A549 (cell line): ENCODE data around the gene ASMTL. TPM values are rescaled to one million over a fixed set of nuclear protein-coding genes. Genes with fewer than 3 reads are reported as not detected.
A peak's percentile ranks its signal among the peaks of the same experiment; 100 is the strongest.

Experiments used
- ATAC-seq, 2 experiments: fragments of 200-7000 bp in 1 of 2; fragments of >200 bp in 1 of 2; cut with Nextera tagmentation in 1 of 2; cut with Tn5 transposase in 1 of 2; 3 replicates each; pipeline versions ENCODE4 v1.8.0 to v1.9.1; 2018 to 2020; ENCODE audit warnings: mild to moderate bottlenecking in 1 of 2, moderate library complexity in 1 of 2
- CTCF ChIA-PET: fragments of 300-600 bp; sonication (Branson Sonifier 250); formaldehyde crosslinking; extraction: SDS; loops from one replicate; lab custom pipeline; 2021; ENCODE audit warnings: antibody characterized with exemption, inconsistent platforms; lab: Yijun Ruan, JAX
- POLR2A ChIA-PET: fragments of 350-600 bp; formaldehyde crosslinking; extraction: SDS; loops from one replicate; lab custom pipeline; 2021; ENCODE audit warnings: antibody characterized with exemption, inconsistent platforms; lab: Yijun Ruan, JAX
- DNase-seq, 2 experiments: peaks; one replicate each; pipeline versions ENCODE4 v3.0.0 to v3.0.0-alpha.2; 2011 to 2016; ENCODE audit warnings: low read depth in 1 of 2, low spot score in 1 of 2
- FAIRE-seq: peaks from 2 replicates; lab custom pipeline; 2011; peaks lifted over from hg19 to GRCh38; lab: Jason Lieb, UNC
- H3K27ac ChIP-seq, 2 experiments: fragments of >200 bp; sonication (Bioruptor Twin); formaldehyde crosslinking; 3 replicates each; pipeline ENCODE4 v1.5.1; 2016 to 2017
- H3K4me1 ChIP-seq: fragments of >200 bp; sonication (Bioruptor Twin); formaldehyde crosslinking; 3 replicates; pipeline ENCODE4 v1.6.1; 2016
- H3K4me2 ChIP-seq: fragments of >200 bp; sonication (Bioruptor Twin); formaldehyde crosslinking; 3 replicates; pipeline ENCODE4 v1.6.1; 2016
- H3K4me3 ChIP-seq: fragments of >200 bp; sonication (Bioruptor Twin); formaldehyde crosslinking; 3 replicates; pipeline ENCODE4 v1.5.1; 2016
- H3K9me3 ChIP-seq: fragments of >200 bp; sonication (Bioruptor Twin); formaldehyde crosslinking; 3 replicates; pipeline ENCODE4 v1.6.1; 2016
- CBX2 ChIP-seq: fragments of 200-600 bp; sonication (generic); IDR thresholded peaks from 2 replicates; pipeline ENCODE4 v1.6.1; 2016; ENCODE audit warnings: low read depth, mild to moderate bottlenecking, borderline replicate concordance
- CHD2 ChIP-seq: fragments of 150-350 bp; IDR thresholded peaks from 2 replicates; pipeline ENCODE4 v1.6.1; 2014; ENCODE audit warnings: low read length; ENCODE audit not compliant: partially characterized antibody
- EHF ChIP-seq: fragments of 250-450 bp; sonication (Bioruptor Pico); IDR thresholded peaks from 2 replicates; pipeline ENCODE4 v1.5.0; 2020; ENCODE audit warnings: mild to moderate bottlenecking
- ESRRA ChIP-seq: fragments of 150-350 bp; IDR thresholded peaks from 2 replicates; pipeline ENCODE4 v1.6.1; 2014; ENCODE audit warnings: mild to moderate bottlenecking, low read length, borderline replicate concordance
- FOXS1 ChIP-seq: fragments of 250-450 bp; sonication (Bioruptor Pico); IDR thresholded peaks from 2 replicates; pipeline ENCODE4 v1.5.0; 2020; ENCODE audit warnings: mild to moderate bottlenecking, moderate library complexity
- GATA3 ChIP-seq: IDR thresholded peaks from 2 replicates; pipeline ENCODE4 v1.6.1; 2012; ENCODE audit warnings: borderline replicate concordance
- MAFK ChIP-seq: fragments of 450-650 bp; IDR thresholded peaks from 2 replicates; pipeline ENCODE4 v1.6.1; 2014; ENCODE audit not compliant: partially characterized antibody
- MAZ ChIP-seq: fragments of 150-350 bp; IDR thresholded peaks from 2 replicates; pipeline ENCODE4 v1.6.1; 2014; ENCODE audit warnings: antibody characterized with exemption, low read depth, low read length, borderline replicate concordance
- NFE2L2 ChIP-seq: fragments of 150-350 bp; conservative IDR thresholded peaks from 2 replicates; pipeline ENCODE4 v1.6.1; 2014; ENCODE audit warnings: low read length
- NPAS2 ChIP-seq: fragments of 250-450 bp; sonication (Bioruptor Pico); IDR thresholded peaks from 2 replicates; pipeline ENCODE4 v1.8.0; 2022; ENCODE audit warnings: mild to moderate bottlenecking, moderate library complexity, borderline replicate concordance
- PBX3 ChIP-seq: IDR thresholded peaks from 2 replicates; pipeline ENCODE4 v1.6.1; 2012
- POLR2A ChIP-seq: IDR thresholded peaks from 2 replicates; pipeline ENCODE4 v1.6.1; 2012; ENCODE audit warnings: mild to moderate bottlenecking, low read length
- POLR2AphosphoS2 ChIP-seq: conservative IDR thresholded peaks from 2 replicates; pipeline ENCODE4 v1.6.1; 2012; ENCODE audit warnings: low read length, improper control_type of control experiment, inconsistent platforms
- RAD21 ChIP-seq, 2 experiments: fragments of >200 bp in 1 of 2; sonication (Bioruptor Twin) in 1 of 2; formaldehyde crosslinking in 1 of 2; IDR thresholded peaks in 1 of 2; conservative IDR thresholded peaks in 1 of 2; 2 replicates in 1 of 2; 3 replicates in 1 of 2; pipeline ENCODE4 v1.6.1; 2012 to 2018; ENCODE audit warnings: inconsistent platforms in 1 of 2
- RARB ChIP-seq: fragments of 250-450 bp; sonication (Bioruptor Pico); IDR thresholded peaks from 2 replicates; pipeline ENCODE4 v1.8.0; 2021; ENCODE audit warnings: mild to moderate bottlenecking, moderate library complexity
- RFX5 ChIP-seq: fragments of 450-650 bp; IDR thresholded peaks from 2 replicates; pipeline ENCODE4 v1.7.1; 2014; ENCODE audit warnings: antibody characterized with exemption, mild to moderate bottlenecking, moderate library complexity
- SMC3 ChIP-seq: fragments of >200 bp; sonication (Bioruptor Twin); formaldehyde crosslinking; IDR thresholded peaks from 3 replicates; pipeline ENCODE4 v1.6.1; 2018; ENCODE audit warnings: inconsistent platforms
- SREBF2 ChIP-seq: fragments of 450-650 bp; IDR thresholded peaks from 2 replicates; pipeline ENCODE4 v1.6.1; 2014; ENCODE audit warnings: mild to moderate bottlenecking, moderate library complexity
- TFCP2L1 ChIP-seq: fragments of 250-450 bp; sonication (Bioruptor Pico); IDR thresholded peaks from 2 replicates; pipeline ENCODE4 v1.5.0; 2021; ENCODE audit warnings: mild to moderate bottlenecking
- TP53 ChIP-seq: fragments of 250-450 bp; sonication (Bioruptor Pico); IDR thresholded peaks from 2 replicates; pipeline ENCODE4 v1.5.0; 2021; ENCODE audit warnings: mild to moderate bottlenecking, moderate library complexity
- ZC3H11A ChIP-seq: fragments of 450-650 bp; IDR thresholded peaks from 2 replicates; pipeline ENCODE4 v1.6.1; 2014; ENCODE audit warnings: antibody characterized with exemption, mild to moderate bottlenecking
- ZFP36 ChIP-seq: fragments of 450-650 bp; IDR thresholded peaks from 2 replicates; pipeline ENCODE4 v1.6.1; 2014; ENCODE audit warnings: borderline replicate concordance; ENCODE audit not compliant: partially characterized antibody
- ZNF302 ChIP-seq: fragments of 250-450 bp; sonication (Bioruptor Pico); IDR thresholded peaks from 2 replicates; pipeline ENCODE4 v1.9.0; 2021; ENCODE audit warnings: inconsistent platforms, mild to moderate bottlenecking, moderate library complexity
- WGBS: methylation state at CpG from one replicate; pipeline ENCODE4 v1.1.6; 2017; ENCODE audit errors: missing lambda C conversion rate; 5-methylcytosine and 5-hydroxymethylcytosine counted together
- polyA plus RNA-seq, 4 experiments: library from polyadenylated mRNA; depleted of rRNA in 3 of 4; stranded (reverse); fragments of >200 nt; fragmentation: RNase III in 1 of 4; extraction: RNeasy Plus Mini Kit Qiagen cat#74134 plus additional on column Dnase treatment in 1 of 4; gene quantifications; 2 replicates in 3 of 4; 3 replicates in 1 of 4; pipeline ENCODE4 v1.2.3, GENCODE V29; 2011 to 2017
- TF ChIP-seq, protein P1 (sequence below): fragments of 250-450 bp; sonication (Bioruptor Pico); IDR thresholded peaks from 2 replicates; pipeline ENCODE4 v1.5.0; 2020; ENCODE audit warnings: low read depth, mild to moderate bottlenecking, moderate library complexity
- TF ChIP-seq, protein P2 (sequence below): fragments of >200 bp; sonication (Bioruptor Twin); formaldehyde crosslinking; IDR thresholded peaks from 3 replicates; pipeline ENCODE4 v1.6.1; 2016
- TF ChIP-seq, protein P3 (sequence below): fragments of >200 bp; sonication (Bioruptor Twin); formaldehyde crosslinking; IDR thresholded peaks from 3 replicates; pipeline ENCODE4 v1.5.1; 2016
- TF ChIP-seq, protein P4 (sequence below): IDR thresholded peaks from 2 replicates; pipeline ENCODE4 v1.6.1; 2012; ENCODE audit warnings: low read depth, borderline replicate concordance

ASMTL gene
- polyA plus RNA-seq, 2 of the 4 experiments (the other 2 are of a cell fraction): 12.3 to 15.4 TPM

DNA sequence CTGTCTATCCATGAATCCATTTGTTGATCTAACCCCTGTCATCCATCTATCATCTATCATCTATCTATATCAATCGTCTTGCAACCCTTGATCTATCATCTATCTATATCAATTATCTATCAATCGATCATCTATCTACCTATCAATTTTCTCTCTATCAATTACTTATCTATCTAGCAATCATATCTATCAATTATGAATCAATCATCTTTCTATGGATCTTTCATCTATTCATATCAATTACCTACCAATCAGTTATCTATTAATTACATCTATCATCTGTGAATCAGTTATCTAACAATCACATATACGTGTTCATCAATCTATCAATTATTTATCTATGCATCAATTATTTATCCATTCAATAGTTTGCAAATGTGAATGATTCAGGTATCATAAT lies 24.5 kb upstream of the ASMTL start:
- Histone ChIP-seq H3K9me3 (no peaks in the 10 kb centered on the region), H3K27ac (no peak overlapping the region), H3K4me1 (peaks cover 15% of the 10 kb centered on the region; the same call in 2 of the 3 replicates), H3K4me3 (no peak overlapping the region)
- DNase-seq (no peak), ATAC-seq (no peak)
- ChIA-PET POLR2A (no interaction called here), CTCF (no interaction called here)
- 41% methylated on average over 3 of the region's 3 CpGs for WGBS
- TF ChIP-seq RFX5: no peak
- no peak for TF ChIP-seq CHD2
- TF ChIP-seq GATA3: no peak
- no peak for TF ChIP-seq RAD21 (conservative IDR thresholded peaks at IDR 0.05 in 1 of 2, IDR thresholded peaks at IDR 0.05 in 1 of 2)
- TF ChIP-seq ZFP36: no peak
- no peak for TF ChIP-seq NFE2L2
- no peak for TF ChIP-seq RARB (CRISPR knock-in tag)
- TF ChIP-seq POLR2A: no peak
- TF ChIP-seq TP53 (CRISPR knock-in tag): no peak
- TF ChIP-seq, all 56 proteins: peak for 0
- FAIRE-seq: peak; percentile 32
- no peak overlapping the region for H3K4me2 ChIP-seq

GRCh38 chrX:1476682-1477081 lies 24.0 kb upstream of the ASMTL start:
- no peak for DNase-seq
- no peak overlapping the region for H3K4me2 ChIP-seq
- CTCF ChIA-PET: no interaction called here
- TF ChIP-seq RFX5: no peak
- WGBS: 73% methylated on average over 3 of the region's 5 CpGs
- H3K4me3 ChIP-seq: no peak overlapping the region
- H3K4me1 ChIP-seq: peaks cover 11% of the 10 kb centered on the region; the same call in 2 of the 3 replicates
- no peak overlapping the region for H3K27ac ChIP-seq
- no peaks in the 10 kb centered on the region for H3K9me3 ChIP-seq
- FAIRE-seq: no peak
- POLR2A ChIA-PET: no interaction called here
- ATAC-seq: no peak

GRCh38 chrX:1475881-1476280 lies 23.2 kb upstream of the ASMTL start:
- Histone ChIP-seq H3K27ac (no peak overlapping the region), H3K9me3 (no peaks in the 10 kb centered on the region), H3K4me3 (no peak overlapping the region), H3K4me1 (peaks cover 6% of the 10 kb centered on the region; the same call in 1 of the 3 replicates), H3K4me2 (no peak overlapping the region)
- TF ChIP-seq EHF (no peak), RAD21 (conservative IDR thresholded peaks at IDR 0.05 in 1 of 2, IDR thresholded peaks at IDR 0.05 in 1 of 2) (no peak), ESRRA (no peak), FOXS1 (CRISPR knock-in tag) (no peak), NPAS2 (CRISPR knock-in tag) (no peak), SMC3 (no peak), PBX3 (no peak), RARB (CRISPR knock-in tag) (no peak), RFX5 (no peak), SREBF2 (no peak), ZC3H11A (no peak), POLR2AphosphoS2 (no peak), CBX2 (no peak)
- ATAC-seq: no peak
- POLR2A ChIA-PET: no interaction called here
- 94% methylated on average over 1 of the region's 1 CpG for WGBS
- no peak for DNase-seq
- no peak for FAIRE-seq
- CTCF ChIA-PET: no interaction called here

- CTCF ChIA-PET: no interaction called here
- 49% methylated on average over 4 of the region's 4 CpGs for WGBS
- POLR2A ChIA-PET: no interaction called here
- TF ChIP-seq, protein P1, sequence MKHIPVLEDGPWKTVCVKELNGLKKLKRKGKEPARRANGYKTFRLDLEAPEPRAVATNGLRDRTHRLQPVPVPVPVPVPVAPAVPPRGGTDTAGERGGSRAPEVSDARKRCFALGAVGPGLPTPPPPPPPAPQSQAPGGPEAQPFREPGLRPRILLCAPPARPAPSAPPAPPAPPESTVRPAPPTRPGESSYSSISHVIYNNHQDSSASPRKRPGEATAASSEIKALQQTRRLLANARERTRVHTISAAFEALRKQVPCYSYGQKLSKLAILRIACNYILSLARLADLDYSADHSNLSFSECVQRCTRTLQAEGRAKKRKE: no peak
- TF ChIP-seq, protein P2, sequence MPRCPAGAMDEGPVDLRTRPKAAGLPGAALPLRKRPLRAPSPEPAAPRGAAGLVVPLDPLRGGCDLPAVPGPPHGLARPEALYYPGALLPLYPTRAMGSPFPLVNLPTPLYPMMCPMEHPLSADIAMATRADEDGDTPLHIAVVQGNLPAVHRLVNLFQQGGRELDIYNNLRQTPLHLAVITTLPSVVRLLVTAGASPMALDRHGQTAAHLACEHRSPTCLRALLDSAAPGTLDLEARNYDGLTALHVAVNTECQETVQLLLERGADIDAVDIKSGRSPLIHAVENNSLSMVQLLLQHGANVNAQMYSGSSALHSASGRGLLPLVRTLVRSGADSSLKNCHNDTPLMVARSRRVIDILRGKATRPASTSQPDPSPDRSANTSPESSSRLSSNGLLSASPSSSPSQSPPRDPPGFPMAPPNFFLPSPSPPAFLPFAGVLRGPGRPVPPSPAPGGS: no peak
- TF ChIP-seq CBX2 (no peak), FOXS1 (CRISPR knock-in tag) (no peak), RARB (CRISPR knock-in tag) (no peak), ZNF302 (no peak), MAFK (no peak), RAD21 (conservative IDR thresholded peaks at IDR 0.05 in 1 of 2, IDR thresholded peaks at IDR 0.05 in 1 of 2) (no peak), SMC3 (no peak), MAZ (no peak), TFCP2L1 (CRISPR knock-in tag) (no peak)
- TF ChIP-seq, protein P3, sequence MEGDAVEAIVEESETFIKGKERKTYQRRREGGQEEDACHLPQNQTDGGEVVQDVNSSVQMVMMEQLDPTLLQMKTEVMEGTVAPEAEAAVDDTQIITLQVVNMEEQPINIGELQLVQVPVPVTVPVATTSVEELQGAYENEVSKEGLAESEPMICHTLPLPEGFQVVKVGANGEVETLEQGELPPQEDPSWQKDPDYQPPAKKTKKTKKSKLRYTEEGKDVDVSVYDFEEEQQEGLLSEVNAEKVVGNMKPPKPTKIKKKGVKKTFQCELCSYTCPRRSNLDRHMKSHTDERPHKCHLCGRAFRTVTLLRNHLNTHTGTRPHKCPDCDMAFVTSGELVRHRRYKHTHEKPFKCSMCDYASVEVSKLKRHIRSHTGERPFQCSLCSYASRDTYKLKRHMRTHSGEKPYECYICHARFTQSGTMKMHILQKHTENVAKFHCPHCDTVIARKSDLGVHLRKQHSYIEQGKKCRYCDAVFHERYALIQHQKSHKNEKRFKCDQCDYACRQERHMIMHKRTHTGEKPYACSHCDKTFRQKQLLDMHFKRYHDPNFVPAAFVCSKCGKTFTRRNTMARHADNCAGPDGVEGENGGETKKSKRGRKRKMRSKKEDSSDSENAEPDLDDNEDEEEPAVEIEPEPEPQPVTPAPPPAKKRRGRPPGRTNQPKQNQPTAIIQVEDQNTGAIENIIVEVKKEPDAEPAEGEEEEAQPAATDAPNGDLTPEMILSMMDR: no peak
- TF ChIP-seq, protein P4, sequence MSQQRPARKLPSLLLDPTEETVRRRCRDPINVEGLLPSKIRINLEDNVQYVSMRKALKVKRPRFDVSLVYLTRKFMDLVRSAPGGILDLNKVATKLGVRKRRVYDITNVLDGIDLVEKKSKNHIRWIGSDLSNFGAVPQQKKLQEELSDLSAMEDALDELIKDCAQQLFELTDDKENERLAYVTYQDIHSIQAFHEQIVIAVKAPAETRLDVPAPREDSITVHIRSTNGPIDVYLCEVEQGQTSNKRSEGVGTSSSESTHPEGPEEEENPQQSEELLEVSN: no peak
These were observed 22.8 kb upstream of the ASMTL start for GRCh38 chrX:1475481-1475880.

More at GRCh38 chrX:1475481-1475880, 22.8 kb upstream of the ASMTL start:
- Histone ChIP-seq H3K4me3 (no peak overlapping the region), H3K4me1 (peaks cover 6% of the 10 kb centered on the region; the same call in 1 of the 3 replicates), H3K4me2 (no peak overlapping the region), H3K9me3 (no peaks in the 10 kb centered on the region), H3K27ac (no peak overlapping the region)
- ATAC-seq (no peak), DNase-seq (no peak), FAIRE-seq (no peak)
